Glomerular visceral epithelial cell (primary cell): ENCODE results near the gene VTI1A.
A peak's percentile ranks its signal among the peaks of the same experiment; 100 is the strongest.
"Not testable (repeated sequence)": the region's sequence is repeated elsewhere in the genome, so short reads cannot be mapped to it uniquely, and the experiment has no call there.

Experiments
- DNase-seq: peaks from one replicate; pipeline ENCODE4 v3.0.0-alpha.2; 2016; ENCODE audit errors: extremely low spot score

Gene VTI1A

GRCh38 chr10:112722758-112723157 lies 275.7 kb downstream of the VTI1A start:
- DNase-seq = no peak

DNA sequence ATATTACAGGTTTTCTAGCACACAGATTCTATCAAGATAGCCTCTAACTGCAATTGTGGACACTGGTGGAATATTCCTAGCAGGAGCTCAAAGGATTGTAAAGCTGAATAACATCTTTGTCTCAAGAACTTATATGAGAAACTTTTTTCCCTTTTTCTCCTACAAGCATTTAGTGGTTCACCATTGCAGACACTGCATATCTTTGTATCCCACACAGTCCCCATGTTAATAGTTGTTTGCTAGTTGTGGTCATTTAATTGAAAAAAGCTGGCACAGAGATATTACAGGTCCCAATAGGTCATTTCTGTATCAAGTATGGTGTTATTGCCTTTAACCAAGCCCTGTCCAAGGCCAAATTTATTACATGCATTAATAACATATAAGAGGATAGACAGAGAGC lies 276.9 kb downstream of the VTI1A start:
- DNase-seq = no peak

GRCh38 chr10:112724404-112724991 lies 277.5 kb downstream of the VTI1A start:
- no peak for DNase-seq

- DNase-seq = no peak
These were observed 281.3 kb downstream of the VTI1A start for GRCh38 chr10:112728118-112728883.

DNA sequence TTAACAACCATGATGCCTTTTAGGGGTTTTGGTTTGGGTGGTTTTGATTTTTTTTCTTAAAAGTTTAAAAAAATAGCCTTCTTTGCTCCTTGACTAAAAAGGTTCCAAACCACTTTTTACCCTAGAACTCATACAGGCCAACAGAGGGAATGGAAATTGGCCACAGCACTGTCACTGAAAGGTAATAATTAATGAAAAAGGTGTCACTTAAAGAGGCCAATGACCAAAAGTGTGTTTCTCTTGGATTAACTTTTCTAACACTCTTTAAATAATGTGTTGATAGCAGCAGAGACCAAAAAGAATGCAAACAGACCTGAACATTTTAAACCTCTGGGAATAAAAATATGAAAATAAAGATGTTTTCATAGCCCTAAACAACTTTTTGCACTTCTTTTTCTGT lies 282.0 kb downstream of the VTI1A start:
- no peak for DNase-seq

- not testable (repeated sequence) for DNase-seq
These were observed 284.4 kb downstream of the VTI1A start for GRCh38 chr10:112731450-112731849.

- DNase-seq = peak; percentile 17
These were observed 285.4 kb downstream of the VTI1A start for GRCh38 chr10:112732277-112732921.

DNA sequence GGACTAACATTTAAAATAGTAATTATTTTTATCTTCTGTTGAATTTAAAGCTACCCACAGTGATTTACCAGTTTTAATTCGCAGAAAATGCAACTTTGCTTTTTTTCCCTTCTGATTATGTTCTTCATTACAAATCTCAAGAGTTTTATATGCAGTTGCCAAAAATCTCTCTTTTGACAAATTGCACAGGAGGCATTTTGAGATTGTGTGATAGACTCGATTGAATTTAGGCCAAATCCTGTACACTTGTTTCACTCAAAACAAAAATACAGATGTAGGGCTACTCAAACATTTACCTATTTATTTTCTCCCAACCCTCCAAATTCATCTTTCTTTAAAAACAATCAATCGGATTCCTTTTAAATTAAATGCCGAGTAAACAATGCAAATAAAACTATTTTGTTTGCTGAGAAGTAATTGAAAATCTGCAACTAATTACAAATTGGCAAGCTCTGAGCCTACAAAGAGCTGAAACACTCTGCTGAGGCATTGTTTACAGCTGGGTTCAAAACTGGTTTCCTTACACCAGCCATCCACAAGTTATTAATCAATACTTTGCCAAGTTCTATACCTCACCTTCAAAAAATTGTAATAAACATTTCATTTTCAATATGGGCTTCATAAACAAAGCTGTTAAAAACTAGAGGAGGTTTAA lies 288.2 kb downstream of the VTI1A start:
- DNase-seq = no peak

- DNase-seq = no peak
These were observed 291.9 kb downstream of the VTI1A start for GRCh38 chr10:112738606-112739591.

- DNase-seq = no peak
These were observed 292.8 kb downstream of the VTI1A start for GRCh38 chr10:112739592-112740353.

- no peak for DNase-seq
These were observed 294.9 kb downstream of the VTI1A start for GRCh38 chr10:112741830-112742402.

DNA sequence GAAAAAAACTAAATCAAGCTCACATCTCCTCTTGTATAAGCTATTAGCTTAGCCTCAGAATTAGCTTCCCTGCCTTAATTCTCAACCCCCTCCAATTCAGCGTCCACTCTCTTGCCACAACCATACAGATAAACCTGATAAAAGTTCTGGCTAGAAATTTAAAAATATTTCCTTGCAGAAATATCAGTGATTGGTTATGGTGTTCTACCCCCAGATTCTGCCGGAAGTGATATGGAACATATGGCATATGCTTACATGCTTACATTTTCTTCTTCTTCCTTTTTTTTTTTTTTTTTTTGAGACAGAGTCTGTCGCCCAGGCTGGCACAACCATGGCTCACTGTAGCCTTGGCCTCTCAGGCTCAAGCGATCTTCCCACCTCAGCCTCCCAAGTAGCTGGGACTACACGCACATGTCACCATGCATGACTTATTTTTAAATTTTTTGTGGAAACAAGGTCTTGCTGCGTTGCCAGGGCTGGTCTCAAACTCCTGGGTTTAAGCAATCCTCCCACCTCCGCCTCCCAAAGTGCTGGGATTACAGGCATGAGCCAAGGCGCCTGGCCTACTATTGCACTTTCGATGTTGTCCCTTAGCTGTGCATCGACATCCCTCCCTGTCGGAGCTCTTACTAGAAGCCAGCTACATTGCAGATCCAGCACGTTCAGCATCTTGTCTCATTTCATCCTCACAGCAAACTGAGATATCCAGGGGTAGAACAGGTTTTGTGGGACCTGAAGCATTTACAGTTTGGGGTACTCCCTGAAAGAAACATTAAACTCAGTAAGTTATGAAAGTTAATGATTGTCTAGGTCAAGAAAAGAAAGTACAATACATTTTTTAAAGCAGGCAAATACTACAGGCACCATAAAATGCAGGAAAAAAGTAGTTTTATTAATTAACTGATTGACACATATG lies 297.4 kb downstream of the VTI1A start:
- no peak for DNase-seq

DNA sequence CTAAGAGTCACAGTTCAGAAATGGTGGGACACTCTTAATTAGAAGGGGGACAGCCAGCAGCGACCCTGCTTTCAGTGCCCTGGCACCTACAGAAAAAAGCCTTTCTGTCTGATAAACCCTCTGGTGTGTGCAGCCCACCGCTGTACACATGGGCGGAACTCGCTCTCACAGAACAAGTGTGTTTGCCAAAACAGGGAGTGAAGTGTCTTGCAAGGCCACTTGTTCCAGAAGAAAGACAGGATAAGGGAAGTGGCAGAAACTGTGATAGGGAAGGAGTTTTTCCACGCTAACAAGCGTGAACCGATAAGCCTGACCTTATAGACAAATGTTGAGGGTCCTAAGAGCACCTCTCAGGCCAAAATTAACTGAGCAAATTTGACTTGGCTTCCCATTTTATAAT lies 299.3 kb downstream of the VTI1A start:
- no peak for DNase-seq

GRCh38 chr10:112750427-112751167 lies 303.6 kb downstream of the VTI1A start:
- no peak for DNase-seq

GRCh38 chr10:112751651-112752050 lies 304.6 kb downstream of the VTI1A start:
- no peak for DNase-seq

GRCh38 chr10:112752288-112752687 lies 305.3 kb downstream of the VTI1A start:
- DNase-seq = no peak

GRCh38 chr10:112753961-112754411 lies 307.0 kb downstream of the VTI1A start:
- no peak for DNase-seq
